ENCODE measurements around the gene LTO1. TPM values are rescaled to one million over a fixed set of nuclear protein-coding genes. Genes with fewer than 3 reads are reported as not detected.

LTO1 gene
- polyA plus RNA-seq, 2 donors = 15.0 to 22.9 TPM

Other genes with a start within 250 kb of the LTO1 start
- under 1 TPM in 1 of 2 donors, not detected in 1; 0.02 TPM for gene LINC01488, start 193.7 kb downstream of the LTO1 start, polyA plus RNA-seq
- gene CCND1, start 34.2 kb downstream of the LTO1 start, polyA plus RNA-seq = 10 to 100 TPM; 45.1 to 48.5 TPM
- gene FGF19, start 28.7 kb upstream of the LTO1 start, polyA plus RNA-seq = not detected
- gene FGF4, start 100.0 kb upstream of the LTO1 start, polyA plus RNA-seq = not detected
- gene FGF3, start 144.1 kb upstream of the LTO1 start, polyA plus RNA-seq = not detected